GM19438 (cell line): ENCODE results near the gene ANK3.

Source experiments
- ATAC-seq: cut with Tn5 transposase; IDR thresholded peaks from one replicate; pipeline ENCODE4 v1.9.1; 2021; ENCODE audit warnings: low read depth; ENCODE audit not compliant: unreplicated experiment

ANK3 gene

GRCh38 chr10:60382946-60383681 lies 6.6 kb downstream of the ANK3 start:
- no peak for ATAC-seq

GRCh38 chr10:60380781-60381180 lies 8.9 kb downstream of the ANK3 start:
- ATAC-seq: no peak

- ATAC-seq: no peak
These were observed 11.7 kb downstream of the ANK3 start for GRCh38 chr10:60377955-60378354.

GRCh38 chr10:60377042-60377352 lies 12.7 kb downstream of the ANK3 start:
- no peak for ATAC-seq

GRCh38 chr10:60376221-60377041 lies 13.2 kb downstream of the ANK3 start:
- ATAC-seq: no peak

DNA sequence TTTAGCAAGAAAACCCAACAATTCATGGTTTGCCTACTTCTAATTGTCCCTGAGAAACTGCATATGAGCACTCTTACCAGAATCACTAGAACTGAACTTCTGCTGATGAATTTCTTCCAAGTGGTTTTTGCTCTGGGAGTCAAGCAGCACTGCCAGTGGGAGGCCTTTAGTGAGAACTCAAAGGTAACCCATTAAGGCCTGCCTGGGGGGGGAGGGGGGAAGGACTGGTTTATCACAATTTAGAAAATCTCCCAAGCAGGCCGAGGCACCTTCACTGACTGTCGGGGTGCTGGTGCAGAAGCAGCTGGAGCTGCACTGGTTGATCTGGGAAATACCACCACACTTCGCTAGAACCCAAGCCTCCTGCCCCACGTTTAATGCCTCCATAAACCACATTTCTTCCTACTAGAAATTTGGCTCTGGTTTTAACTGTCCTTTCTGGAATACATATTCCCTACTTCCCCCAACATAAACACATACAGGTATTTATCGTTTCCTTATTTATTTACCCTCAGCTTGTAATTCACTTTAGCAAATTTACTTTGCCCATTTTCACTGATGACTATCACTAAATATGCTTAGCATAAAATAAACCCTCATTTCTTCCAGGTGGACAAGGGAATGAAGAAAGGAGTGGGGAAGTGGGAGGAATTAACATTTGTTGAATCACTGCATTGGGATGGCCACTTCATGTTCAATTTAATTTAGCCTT lies 14.2 kb downstream of the ANK3 start:
- ATAC-seq: no peak

- ATAC-seq: no peak
These were observed 14.8 kb downstream of the ANK3 start for GRCh38 chr10:60374836-60375235.

DNA sequence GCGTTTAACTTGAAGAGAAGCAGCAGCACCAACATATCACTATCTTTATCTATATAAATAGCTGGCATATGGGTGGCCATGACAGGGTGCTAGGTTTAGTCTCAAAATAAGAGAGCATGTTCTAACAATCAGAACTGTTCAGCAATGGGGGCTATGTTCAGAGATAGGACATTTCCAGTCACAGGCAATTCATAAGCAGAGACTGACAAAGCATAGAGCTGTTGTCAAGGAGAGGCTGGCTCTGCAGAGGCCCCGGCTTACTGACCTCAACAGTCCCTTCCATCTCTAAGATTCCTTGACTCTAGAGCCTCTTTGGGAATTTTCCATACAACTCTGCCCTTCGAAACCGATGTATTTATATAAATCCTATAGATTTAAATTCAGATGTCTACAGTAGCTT lies 17.2 kb downstream of the ANK3 start:
- ATAC-seq: no peak

DNA sequence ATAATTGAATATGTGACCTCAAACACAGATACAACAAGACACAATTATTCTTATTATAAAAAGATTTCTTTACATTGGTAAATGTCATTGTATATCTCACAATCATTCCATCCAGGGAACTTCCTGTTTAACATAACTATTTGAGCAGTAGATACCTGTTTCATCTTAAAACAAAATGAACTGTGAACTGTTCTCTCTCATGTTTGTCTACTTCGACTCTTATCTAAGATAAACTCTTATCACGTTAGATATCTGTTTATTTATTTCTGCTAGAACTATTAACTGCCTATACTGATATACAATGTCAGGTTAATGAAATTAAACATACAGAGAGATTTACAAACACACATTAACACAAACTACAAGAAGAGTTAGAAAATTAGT lies 20.1 kb downstream of the ANK3 start:
- ATAC-seq: no peak

GRCh38 chr10:60368875-60369546 lies 20.7 kb downstream of the ANK3 start:
- ATAC-seq: no peak

GRCh38 chr10:60367901-60368300 lies 21.8 kb downstream of the ANK3 start:
- no peak for ATAC-seq

GRCh38 chr10:60367431-60367830 lies 22.2 kb downstream of the ANK3 start:
- ATAC-seq: no peak

DNA sequence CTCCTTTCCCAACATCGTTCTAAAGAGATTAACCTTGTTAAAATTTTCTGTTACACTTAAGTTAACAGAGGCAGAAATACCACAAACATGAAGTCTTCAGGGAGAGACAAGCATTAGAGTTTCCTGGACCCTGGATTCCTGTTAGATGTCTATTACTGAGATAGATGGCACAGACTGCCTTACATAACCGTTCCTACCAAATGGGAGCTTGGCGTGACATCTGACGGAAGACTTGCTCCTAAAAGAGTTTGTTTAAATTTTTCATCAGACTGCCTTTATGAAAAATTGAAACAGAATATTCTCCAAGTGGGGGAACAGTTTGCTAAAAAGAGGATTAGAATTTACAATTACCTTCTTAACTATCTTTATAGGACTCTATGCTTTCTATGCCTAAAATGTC lies 22.7 kb downstream of the ANK3 start:
- no peak for ATAC-seq

GRCh38 chr10:60363187-60363586 lies 26.5 kb downstream of the ANK3 start:
- no peak for ATAC-seq

GRCh38 chr10:60362461-60362860 lies 27.2 kb downstream of the ANK3 start:
- ATAC-seq: no peak

GRCh38 chr10:60359066-60359465 lies 30.6 kb downstream of the ANK3 start:
- ATAC-seq: no peak

- peak; percentile 93 for ATAC-seq
These were observed 31.4 kb downstream of the ANK3 start for GRCh38 chr10:60358282-60358681.

DNA sequence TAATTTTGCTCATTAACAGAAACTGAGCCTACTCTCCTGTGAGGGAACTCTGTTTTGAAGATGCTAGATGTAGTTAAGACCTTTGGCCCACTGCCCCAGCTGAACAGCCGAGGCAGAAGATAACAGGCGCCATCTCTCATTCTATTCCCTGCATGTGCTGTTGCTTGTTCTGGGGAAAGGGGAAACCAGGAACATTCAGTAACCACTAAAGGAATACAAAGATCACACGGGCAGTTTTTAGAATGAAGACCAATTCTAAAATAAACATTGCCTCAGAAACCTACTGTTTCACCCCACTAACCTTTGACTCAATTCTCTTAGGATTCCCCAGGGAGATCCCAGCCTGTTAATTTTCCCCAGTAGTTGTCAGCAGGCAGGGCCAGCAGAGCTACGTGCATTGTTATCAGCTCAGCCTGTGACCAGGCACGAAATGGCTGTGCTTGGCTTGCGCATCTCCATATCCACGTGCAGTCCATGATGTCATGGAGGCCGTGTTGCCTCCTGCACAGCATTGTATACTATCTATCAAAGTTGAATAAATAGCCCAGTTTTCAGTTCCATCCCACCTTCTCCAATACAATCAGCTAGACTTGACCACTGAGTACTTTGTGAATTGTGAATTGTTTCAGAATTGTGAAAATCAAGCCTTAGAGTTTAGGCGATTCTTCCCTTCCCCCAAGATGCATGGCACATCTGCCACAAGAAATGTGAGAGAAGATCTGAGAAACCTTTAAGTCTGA lies 36.0 kb downstream of the ANK3 start:
- ATAC-seq: no peak

- ATAC-seq: peak; percentile 69
These were observed 37.6 kb downstream of the ANK3 start for GRCh38 chr10:60352105-60352504.

DNA sequence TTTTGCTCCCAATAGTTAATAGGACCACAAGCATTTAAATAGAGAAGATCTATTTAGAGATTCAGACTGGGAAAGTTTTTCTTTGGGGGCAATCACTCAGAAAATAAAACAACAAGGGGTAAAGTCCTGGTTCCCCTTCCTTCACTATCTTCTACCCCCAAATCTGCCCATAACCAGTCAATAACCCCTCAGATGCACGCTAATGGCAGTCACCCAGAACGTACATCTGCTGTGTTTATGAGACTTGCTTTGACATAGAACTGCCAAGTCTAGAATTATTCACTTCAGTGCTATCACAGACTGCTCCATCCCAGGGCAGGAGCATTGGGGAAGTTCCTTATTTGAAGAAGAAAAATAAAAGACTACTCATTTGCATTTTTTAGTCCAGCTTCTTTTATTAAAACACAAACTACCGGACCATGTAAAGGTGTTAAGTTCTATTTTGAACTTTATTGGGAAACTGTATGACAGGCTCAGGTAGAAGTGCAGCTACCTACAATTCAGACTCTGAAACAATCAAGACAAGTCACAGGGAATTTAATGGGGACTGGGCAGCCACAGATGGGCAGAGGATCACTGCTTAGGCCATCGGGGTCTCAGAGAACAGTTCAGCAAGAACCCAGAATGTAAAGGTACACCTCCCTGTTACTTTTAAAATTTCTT lies 38.4 kb downstream of the ANK3 start:
- ATAC-seq: peak; percentile 47
